ENCODE data around the gene GFPT2. TPM values are rescaled to one million over a fixed set of nuclear protein-coding genes. Genes with fewer than 3 reads are reported as not detected.

GFPT2 gene
- 141 and 143 TPM in 2 replicates for total RNA-seq (2021; fragmentation: NEBNext Ultra II Directional; extraction: Animal tissue kit (Norgen Biotek cat#: 25700))
- polyA plus RNA-seq (2011; rRNA removed), result 83.7 and 90.0 TPM in 2 replicates
- 101 TPM for polyA plus RNA-seq (2011; cell fraction: cytosol; rRNA removed)
- 136 TPM for polyA plus RNA-seq (2011; cell fraction: nucleus; rRNA removed)
- polyA plus RNA-seq (2012, experiment 1 of 2), result 78.6 to 104 TPM (median 83.3 TPM) in 4 replicates
- 47.5 TPM for polyA plus RNA-seq (2012, experiment 2 of 2)
- 73.7 TPM for polyA plus RNA-seq (2013, experiment 1 of 2)
- polyA plus RNA-seq (2013, experiment 2 of 2), result 66.5 TPM
- 118 and 127 TPM in 2 replicates for polyA minus RNA-seq (2011; rRNA and poly(A)+ RNA removed)
- 56.6 TPM for polyA minus RNA-seq (2011; cell fraction: cytosol; rRNA and poly(A)+ RNA removed)
- 80.8 TPM for polyA minus RNA-seq (2011; cell fraction: nucleus; rRNA and poly(A)+ RNA removed)
- long read RNA-seq, experiment 1, partial matches to known transcripts, result 60 of 101 reads
- long read RNA-seq, experiment 1, other reads (novel, unspliced or antisense), result 41 of 101 reads
- long read RNA-seq, experiment 2, transcript GFPT2-201 (19 exons, 3,093 nt), result major isoform, 20 of 117 reads
- long read RNA-seq, experiment 2, partial matches to known transcripts, result 84 of 117 reads
- long read RNA-seq, experiment 2, other reads (novel, unspliced or antisense), result 12 of 117 reads

- H3K4me2 ChIP-seq (ENCODE audit: insufficient read depth in 1 of 2, low read depth in 2 of 2, low read length in 2 of 2), result peak within 1 kb of the TSS; percentile 86 to 99
- H3K27me3 ChIP-seq (replicated peaks in 1 of 4; ENCODE audit: control insufficient read depth in 3 of 4, extremely low read depth in 1 of 4, insufficient read depth in 3 of 4, low read length in 3 of 4), result peaks cover 0 to 19% (median 18%) of the 10 kb centered on the region in 4 experiments; a peak in 5 of 7 replicates
- no peak within 1 kb of the TSS for H4K5ac ChIP-seq (ENCODE audit: insufficient read length, low read depth, low read length)
- peaks cover 8 to 29% (median 14%) of the 10 kb centered on the region in 4 experiments for H3K4me1 ChIP-seq (replicated peaks in 1 of 4; ENCODE audit: control insufficient read depth in 3 of 4, insufficient read depth in 4 of 4, low read length in 3 of 4)
- peak within 1 kb of the TSS; percentile 76 for H4K91ac ChIP-seq (replicated peaks; ENCODE audit: insufficient read length, low read length)
- H3K56ac ChIP-seq (replicated peaks; ENCODE audit: insufficient read length, low read depth, low read length), result peak within 1 kb of the TSS; percentile 32
- FAIRE-seq, result no peak
- H3K9me3 ChIP-seq (ENCODE audit: insufficient read depth in 2 of 2, low read depth in 1 of 2, low read length in 1 of 2), result no peaks in the 10 kb centered on the region
- WGBS, 2 experiments (ENCODE audit: extremely low coverage in 1 of 2, insufficient coverage in 1 of 2, insufficient read length in 1 of 2, insufficient replicate concordance in 2 of 2, low coverage in 1 of 2, low lambda C conversion rate in 2 of 2, missing lambda C conversion rate in 1 of 2), result 2% methylated on average over 67 of the region's 106 CpGs; no CpG with 5 or more reads in 1 of the 2 experiments
- peaks cover 14% of the 10 kb centered on the region for H3K79me1 ChIP-seq (ENCODE audit: low read depth, low read length)
- DNase-seq (ENCODE audit: low read depth in 1 of 2, low spot score in 2 of 2), result peak; percentile 41 to 91
- peak within 1 kb of the TSS; percentile 63; the same call in 1 of the 2 replicates for H2BK12ac ChIP-seq (ENCODE audit: low read depth, low read length)
- CTCF ChIA-PET (ENCODE audit: partially characterized antibody), result interaction anchor here (1.0 to 2.1 kb wide), 4 partner anchors 16 to 38 kb away, joined by 3 to 5 read pairs (median 5); no protein-coding TSS in a partner anchor
- peaks cover 19 to 21% of the 10 kb centered on the region in 2 experiments for H4K20me1 ChIP-seq (replicated peaks in 1 of 2; ENCODE audit: control insufficient read depth in 1 of 2, insufficient read depth in 2 of 2, low read length in 2 of 2)
- peaks cover 5 to 46% of the 10 kb centered on the region in 2 experiments; a peak in 2 of 4 replicates for H3K79me2 ChIP-seq (ENCODE audit: control insufficient read depth in 1 of 2, insufficient read depth in 2 of 2, low read length in 2 of 2)
- H3K23me2 ChIP-seq (ENCODE audit: low read depth, low read length), result peaks cover 14% of the 10 kb centered on the region; the same call in 1 of the 2 replicates
- no peak within 1 kb of the TSS for H3K27ac ChIP-seq (ENCODE audit: low read depth, low read length)
- no peak within 1 kb of the TSS for H2BK15ac ChIP-seq (ENCODE audit: low read length)
- H2AK5ac ChIP-seq (ENCODE audit: low read depth, low read length), result no peak within 1 kb of the TSS
- no peak within 1 kb of the TSS for H3K14ac ChIP-seq (ENCODE audit: insufficient read length)
- no peak within 1 kb of the TSS for H2BK20ac ChIP-seq (ENCODE audit: low read length)
- H2AFZ ChIP-seq (ENCODE audit: low read length), result peak within 1 kb of the TSS; percentile 91
- H3K18ac ChIP-seq (ENCODE audit: extremely low read depth, low read length), result peak within 1 kb of the TSS; percentile 71
- no peak within 1 kb of the TSS for H3K4ac ChIP-seq (replicated peaks; ENCODE audit: insufficient read length, low read depth, low read length)
- no peak within 1 kb of the TSS for H3K23ac ChIP-seq (ENCODE audit: insufficient read length)
- POLR2A ChIA-PET (ENCODE audit: partially characterized antibody), result interaction anchor here (1.1 to 2.4 kb wide), 4 partner anchors 8 to 142 kb away, joined by 3 to 14 read pairs (median 3); no protein-coding TSS in a partner anchor
- H4K8ac ChIP-seq (ENCODE audit: extremely low read depth, insufficient read depth, low read length), result peak within 1 kb of the TSS; percentile 71
- H2BK120ac ChIP-seq (replicated peaks; ENCODE audit: low read depth, low read length), result no peak within 1 kb of the TSS
- H3K4me3 ChIP-seq (ENCODE audit: extremely low read depth in 1 of 4, insufficient read depth in 2 of 4, low read depth in 3 of 4, low read length in 4 of 4), result peak within 1 kb of the TSS; percentile 65 to 97 (median 70)
- no peak within 1 kb of the TSS; the same call in 1 of the 2 replicates for H2BK5ac ChIP-seq (ENCODE audit: low read depth, low read length)
- peaks cover 0 to 3% (median 0%) of the 10 kb centered on the region in 4 experiments; a peak in 2 of 8 replicates for H3K36me3 ChIP-seq (ENCODE audit: control insufficient read depth in 2 of 4, insufficient read depth in 4 of 4, low read length in 3 of 4)
- H3K9ac ChIP-seq (replicated peaks in 1 of 4; ENCODE audit: extremely low read depth in 1 of 4, low read depth in 3 of 4, low read length in 3 of 4), result peak within 1 kb of the TSS; percentile 3 to 61 (median 52); a peak in 5 of 7 replicates
- TF ChIP-seq JUN (IDR thresholded peaks at IDR 0.05; ENCODE audit: low read depth, low read length) (no peak), SP2 (IDR thresholded peaks at IDR 0.05; ENCODE audit: low read length) (no peak), SP1 (IDR thresholded peaks at IDR 0.05; ENCODE audit: low read depth, low read length) (0 out of 2 replicates have a peak, but pooled peaks have one; percentile 34), RNF2 (IDR thresholded peaks at IDR 0.05; ENCODE audit: borderline replicate concordance, low read depth, low read length, missing control alignments, poor library complexity, severe bottlenecking) (no peak), ATF3 (IDR thresholded peaks at IDR 0.05; ENCODE audit: insufficient read depth, low read depth, low read length) (no peak), BACH1 (IDR thresholded peaks at IDR 0.05; ENCODE audit: low read length) (peak; percentile 27; the same call in 1 of the 2 replicates), TBP (IDR thresholded peaks at IDR 0.05; ENCODE audit: low read depth, low read length) (peak; percentile 82)
Measured at GRCh38 chr5:180353048-180353979, at the start of gene GFPT2. GFPT2 (minus strand) TSS chr5:180353336; CDS start chr5:180353217, 119 bp downstream.

Data from H1 (cell line).